Stimulated activated CD4-positive, alpha-beta T cell treated with anti-CD3 and anti-CD28 coated beads, Interleukin-2, amount 100 ng/mL, for 24 hours (primary cell): ENCODE measurements around the gene TIMM13.
A peak's percentile ranks its signal among the peaks of the same experiment; 100 is the strongest.
"Not testable (repeated sequence)": the region's sequence is repeated elsewhere in the genome, so short reads cannot be mapped to it uniquely, and the experiment has no call there.

ENCODE experiments used
- DNase-seq, 2 donors: peaks; one replicate each; pipeline ENCODE4 v3.0.0-alpha.2; 2020

Gene TIMM13

GRCh38 chr19:2413159-2413558 is 14.2 kb downstream of the TIMM13 start:
- DNase-seq: no peak

- no peak for DNase-seq
Observed at GRCh38 chr19:2412449-2412848, 14.9 kb downstream of the TIMM13 start.

- no peak for DNase-seq
Observed at GRCh38 chr19:2411709-2412108, 15.7 kb downstream of the TIMM13 start.

GRCh38 chr19:2410023-2410422 is 17.4 kb downstream of the TIMM13 start:
- no peak for DNase-seq

- DNase-seq: no peak
Observed at GRCh38 chr19:2409352-2409912, 18.0 kb downstream of the TIMM13 start.

GRCh38 chr19:2408247-2408646 is 19.1 kb downstream of the TIMM13 start:
- no peak for DNase-seq

GRCh38 chr19:2399582-2399981 is 27.8 kb downstream of the TIMM13 start:
- DNase-seq: no peak

- no peak for DNase-seq
Observed at GRCh38 chr19:2398735-2399305, 28.6 kb downstream of the TIMM13 start.

GRCh38 chr19:2397173-2397572 is 30.2 kb downstream of the TIMM13 start:
- not testable (repeated sequence) for DNase-seq

GRCh38 chr19:2395293-2395829 is 32.0 kb downstream of the TIMM13 start:
- not testable (repeated sequence) for DNase-seq

- no peak for DNase-seq
Observed at GRCh38 chr19:2394442-2395292, 32.7 kb downstream of the TIMM13 start.

- DNase-seq: no peak
Observed at GRCh38 chr19:2394054-2394441, 33.3 kb downstream of the TIMM13 start.

GRCh38 chr19:2392899-2393298 is 34.5 kb downstream of the TIMM13 start:
- not testable (repeated sequence) for DNase-seq

- DNase-seq: no peak
Observed at GRCh38 chr19:2392366-2392765, 35.0 kb downstream of the TIMM13 start.

GRCh38 chr19:2391118-2391725 is 36.2 kb downstream of the TIMM13 start:
- DNase-seq: peak; percentile 14 to 33

GRCh38 chr19:2389594-2389993 is 37.8 kb downstream of the TIMM13 start:
- DNase-seq: no peak

- DNase-seq: no peak
Observed at GRCh38 chr19:2387367-2388288, 39.8 kb downstream of the TIMM13 start.

GRCh38 chr19:2385053-2385721 is 42.2 kb downstream of the TIMM13 start:
- DNase-seq: peak in 1 of 2 donors; percentile 13

GRCh38 chr19:2382530-2383222 is 44.7 kb downstream of the TIMM13 start:
- no peak for DNase-seq

- no peak for DNase-seq
Observed at GRCh38 chr19:2381148-2381820, 46.1 kb downstream of the TIMM13 start.
